Measurements from ENCODE around the gene KBTBD2. TPM values are rescaled to one million over a fixed set of nuclear protein-coding genes. Genes with fewer than 3 reads are reported as not detected.
"Not testable (repeated sequence)": the region's sequence is repeated elsewhere in the genome, so short reads cannot be mapped to it uniquely, and the experiment has no call there.

Gene KBTBD2
- polyA plus RNA-seq, 3 donors from 2014 or later: 31.3 to 79.2 (median 51.1) TPM

DNA sequence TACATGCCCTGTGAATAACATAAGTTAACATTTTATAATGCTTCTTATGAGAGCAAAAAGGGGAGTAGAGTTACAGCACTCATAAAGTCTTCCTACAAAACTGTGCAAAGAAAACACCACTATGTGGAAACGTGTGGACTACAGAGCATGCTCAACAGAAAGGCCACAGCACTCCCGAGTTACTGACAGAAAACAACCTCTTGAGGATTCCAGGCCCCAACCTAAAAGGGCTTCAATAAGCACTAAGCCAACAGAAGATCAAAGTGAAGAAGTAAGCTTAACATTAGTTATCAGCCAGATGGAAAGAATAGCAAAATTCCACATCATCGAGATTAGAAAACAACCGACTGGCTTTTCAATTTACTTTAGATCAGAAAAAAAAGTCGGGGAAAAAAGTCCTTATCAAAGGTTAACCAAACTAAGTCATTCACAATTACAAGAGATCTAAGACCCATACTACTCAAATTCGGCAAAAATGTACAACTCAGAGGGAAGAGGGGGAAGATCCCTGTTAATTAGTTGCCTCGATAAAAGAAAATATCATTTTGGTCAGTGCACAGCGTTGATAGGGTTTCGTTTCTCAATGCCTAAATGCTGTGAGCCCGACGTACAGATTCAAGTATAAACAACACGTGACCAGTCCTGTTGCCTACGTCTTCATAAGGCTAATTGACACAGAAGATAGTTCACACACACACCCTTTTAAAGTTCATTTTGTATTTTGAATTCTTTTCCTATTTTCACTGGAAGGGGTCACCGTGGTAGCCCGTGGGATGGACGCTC lies 1.4 kb downstream of the KBTBD2 start:
- Mint-ChIP-seq H3K4me1 (peaks cover 73 to 78% of the 10 kb centered on the region in 2 donors), H3K4me3 (peak overlapping the region; percentile 99 to 100 (median 99)), H3K27me3 (ENCODE audit: low read depth in 3 of 3) (peaks cover 19 to 36% (median 23%) of the 10 kb centered on the region in 3 donors), H3K9me3 (no peaks in the 10 kb centered on the region), H3K27ac (peak overlapping the region; percentile 100), H3K36me3 (peaks cover 0 to 4% (median 3%) of the 10 kb centered on the region in 3 donors)
- DNase-seq: peak; percentile 71 to 80 (median 77)

DNA sequence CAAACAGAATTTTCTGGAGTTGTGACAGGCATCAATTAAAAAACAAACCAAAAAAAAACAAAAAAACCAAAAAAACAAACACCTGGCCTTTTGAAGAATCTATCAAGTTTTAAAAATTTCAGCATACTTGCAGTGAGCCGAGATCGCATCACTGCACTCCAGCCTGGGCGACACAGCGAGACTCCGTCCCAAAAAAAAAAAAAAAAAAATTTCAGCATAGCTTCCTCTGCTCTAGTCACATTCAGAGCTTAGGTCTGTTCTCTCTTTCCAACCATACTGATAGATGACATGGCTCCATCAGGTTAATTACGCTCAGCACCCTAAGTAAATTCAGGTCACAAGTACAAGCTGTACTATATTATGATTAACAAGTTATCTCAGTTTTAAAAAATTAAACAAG lies 3.1 kb downstream of the KBTBD2 start:
- Mint-ChIP-seq H3K27me3 (ENCODE audit: low read depth in 3 of 3) (peaks cover 19 to 35% (median 22%) of the 10 kb centered on the region in 3 donors), H3K9me3 (no peaks in the 10 kb centered on the region), H3K27ac (peak overlapping the region; percentile 100), H3K36me3 (peaks cover 0 to 4% (median 3%) of the 10 kb centered on the region in 3 donors), H3K4me3 (peak overlapping the region; percentile 99 to 100 (median 99)), H3K4me1 (peaks cover 81 to 82% of the 10 kb centered on the region in 2 donors)
- DNase-seq: no peak

DNA sequence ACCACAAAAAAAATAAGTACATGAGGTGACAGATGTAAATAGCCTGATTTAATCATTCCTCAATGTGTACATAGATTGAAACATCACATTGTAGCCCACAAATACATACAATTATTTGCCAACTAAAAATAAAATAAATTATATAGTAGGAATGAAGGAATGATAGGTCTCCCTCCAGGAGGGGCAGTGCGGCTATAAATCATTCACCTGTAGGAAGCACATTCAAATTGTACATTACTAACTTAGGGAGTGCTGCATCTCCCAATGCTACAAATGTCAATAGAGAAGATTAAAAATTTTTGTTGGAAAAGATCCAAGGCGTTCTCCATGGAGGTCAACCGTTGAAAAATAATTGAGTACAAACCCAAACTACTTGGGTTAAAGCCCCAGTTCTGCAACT lies 4.2 kb downstream of the KBTBD2 start:
- Mint-ChIP-seq H3K27me3 (ENCODE audit: low read depth in 3 of 3) (peaks cover 19 to 31% (median 22%) of the 10 kb centered on the region in 3 donors), H3K4me1 (peaks cover 80 to 81% of the 10 kb centered on the region in 2 donors), H3K4me3 (peak overlapping the region in 3 of 5 donors; percentile 48 to 99 (median 52)), H3K36me3 (peaks cover 0 to 4% (median 3%) of the 10 kb centered on the region in 3 donors), H3K9me3 (no peaks in the 10 kb centered on the region), H3K27ac (peak overlapping the region; percentile 51 to 100 (median 100))
- no peak for DNase-seq

DNA sequence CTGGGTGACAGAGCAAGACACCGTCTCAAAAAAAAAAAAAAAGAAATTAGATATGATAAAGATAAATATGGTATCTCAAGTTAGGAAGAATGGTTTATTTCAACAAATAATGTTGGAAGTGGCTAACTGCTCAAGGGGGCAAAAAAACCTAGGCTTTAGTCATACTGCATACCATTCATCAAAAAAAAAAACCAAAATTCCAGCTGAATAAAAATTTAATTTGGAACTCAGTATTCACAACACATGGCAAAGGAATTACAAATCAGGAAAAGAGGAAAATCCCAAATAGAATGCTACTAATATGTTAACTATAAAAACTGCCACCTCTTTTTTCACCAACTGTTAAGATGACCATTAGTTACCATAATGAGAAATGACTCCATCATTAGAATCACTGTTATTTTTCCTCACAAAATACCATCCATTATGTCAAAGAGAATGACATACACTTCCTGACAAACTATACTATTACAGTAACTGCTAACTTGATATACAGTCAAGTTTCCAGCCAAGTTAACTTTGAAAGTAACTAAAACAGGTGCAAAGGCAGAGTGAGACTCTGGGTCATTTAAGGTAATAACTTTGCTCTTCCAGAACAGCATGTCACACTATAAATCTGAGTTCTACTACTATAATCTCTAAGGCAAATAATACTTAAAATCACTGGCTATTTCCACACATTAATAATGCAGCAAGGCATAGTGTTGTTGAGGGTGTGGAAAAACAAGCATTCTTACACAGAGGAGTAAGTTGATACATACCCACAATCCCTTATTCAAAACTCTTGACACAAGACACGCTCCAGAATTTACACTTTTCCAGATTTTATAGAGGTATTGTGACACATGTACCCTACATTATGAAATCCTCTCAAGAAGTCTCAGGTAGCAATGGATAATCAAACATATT lies 10.2 kb downstream of the KBTBD2 start:
- Mint-ChIP-seq H3K27me3 (ENCODE audit: low read depth in 3 of 3) (peaks cover 0 to 8% (median 0%) of the 10 kb centered on the region in 3 donors), H3K4me1 (peaks cover 86 to 93% of the 10 kb centered on the region in 2 donors), H3K36me3 (peaks cover 0 to under 1% (median 0%) of the 10 kb centered on the region in 3 donors), H3K27ac (peak overlapping the region in 5 of 6 donors; percentile 3 to 74 (median 60)), H3K4me3 (peak overlapping the region in 3 of 5 donors; percentile 4 to 67 (median 39)), H3K9me3 (no peaks in the 10 kb centered on the region)
- no peak for DNase-seq

DNA sequence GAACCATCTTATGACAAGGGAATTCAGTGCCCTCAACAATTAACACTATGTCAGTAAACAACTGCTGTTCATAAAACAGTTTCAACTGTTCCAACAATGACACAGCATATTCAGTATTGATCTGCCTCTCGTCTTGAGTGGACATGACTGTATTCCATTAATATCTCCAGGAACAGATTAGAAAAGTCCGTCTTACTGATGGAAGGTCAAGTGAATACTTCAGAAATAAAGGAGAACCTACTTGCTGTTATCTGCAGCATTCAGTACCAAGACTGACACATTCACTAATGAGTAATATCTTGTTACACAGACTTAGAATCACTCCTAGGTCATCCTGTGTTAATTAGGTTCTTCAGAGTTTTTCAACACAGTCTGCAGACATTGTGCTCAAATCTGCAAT lies 12.1 kb downstream of the KBTBD2 start:
- H3K4me3 Mint-ChIP-seq: peak overlapping the region; percentile 2 to 66 (median 18)

DNA sequence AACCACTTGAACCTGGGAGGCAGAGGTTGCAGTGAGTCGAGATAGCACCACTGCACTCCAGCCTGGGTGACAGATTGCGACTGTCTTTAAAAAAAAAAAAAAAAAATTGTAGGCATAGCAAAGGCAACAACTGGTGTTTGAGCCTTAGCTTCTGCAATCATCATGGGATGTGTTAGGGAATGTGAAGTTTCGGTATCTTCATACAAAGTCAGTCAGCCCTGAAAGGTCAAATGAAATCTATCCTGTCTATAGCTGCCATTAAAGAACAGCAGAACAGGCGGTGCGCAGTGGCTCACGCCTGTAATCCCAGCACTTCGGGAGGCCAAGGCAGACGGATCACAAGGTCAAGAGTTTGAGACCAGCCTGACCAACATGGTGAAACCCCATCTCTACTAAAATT lies 13.5 kb downstream of the KBTBD2 start:
- H3K27me3 Mint-ChIP-seq (ENCODE audit: low read depth in 3 of 3); H3K36me3 Mint-ChIP-seq; H3K9me3 Mint-ChIP-seq; DNase-seq: not testable (repeated sequence)
- H3K27ac Mint-ChIP-seq: peak overlapping the region in 1 of 6 donors; percentile 51
- H3K4me3 Mint-ChIP-seq: peak overlapping the region in 2 of 5 donors; percentile 18 to 40
- H3K4me1 Mint-ChIP-seq: peaks cover 70 to 84% of the 10 kb centered on the region in 2 donors

More for the DNA sequence above, 12.1 kb downstream of the KBTBD2 start:
- H3K36me3 Mint-ChIP-seq: peaks cover 0 to 4% (median 3%) of the 10 kb centered on the region in 3 donors
- peaks cover 82 to 95% of the 10 kb centered on the region in 2 donors for H3K4me1 Mint-ChIP-seq
- no peak for DNase-seq
- H3K9me3 Mint-ChIP-seq: no peaks in the 10 kb centered on the region
- peak overlapping the region; percentile 6 to 81 (median 40) for H3K27ac Mint-ChIP-seq
- peaks cover 0 to 9% (median 0%) of the 10 kb centered on the region in 3 donors for H3K27me3 Mint-ChIP-seq (ENCODE audit: low read depth in 3 of 3)

DNA sequence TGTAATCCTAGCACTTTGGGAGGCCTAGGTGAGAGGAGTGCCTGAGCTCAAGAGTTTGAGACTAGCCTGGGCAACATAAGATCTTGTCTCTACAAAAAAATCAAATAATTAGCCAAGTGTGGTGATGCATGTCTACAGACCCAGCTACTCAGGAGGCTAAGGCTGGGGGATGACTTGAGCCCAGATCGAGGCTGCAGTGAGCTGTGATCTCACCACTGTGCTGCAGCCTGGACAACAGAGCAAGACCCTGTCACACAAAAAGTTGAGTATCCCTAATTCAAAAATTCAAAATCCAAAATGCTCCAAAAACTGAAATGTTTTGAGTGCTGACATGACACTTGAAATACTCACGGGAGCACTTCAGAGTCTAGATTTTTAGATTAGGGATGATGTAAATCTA lies 19.1 kb downstream of the KBTBD2 start:
- Mint-ChIP-seq H3K27me3 (ENCODE audit: low read depth in 3 of 3) (peaks cover 0 to 11% (median 4%) of the 10 kb centered on the region in 3 donors), H3K36me3 (peaks cover 11 to 35% (median 15%) of the 10 kb centered on the region in 3 donors), H3K4me3 (no peak overlapping the region), H3K4me1 (peaks cover 40 to 81% of the 10 kb centered on the region in 2 donors), H3K9me3 (no peaks in the 10 kb centered on the region), H3K27ac (peak overlapping the region in 1 of 6 donors; percentile 12)
- no peak for DNase-seq

DNA sequence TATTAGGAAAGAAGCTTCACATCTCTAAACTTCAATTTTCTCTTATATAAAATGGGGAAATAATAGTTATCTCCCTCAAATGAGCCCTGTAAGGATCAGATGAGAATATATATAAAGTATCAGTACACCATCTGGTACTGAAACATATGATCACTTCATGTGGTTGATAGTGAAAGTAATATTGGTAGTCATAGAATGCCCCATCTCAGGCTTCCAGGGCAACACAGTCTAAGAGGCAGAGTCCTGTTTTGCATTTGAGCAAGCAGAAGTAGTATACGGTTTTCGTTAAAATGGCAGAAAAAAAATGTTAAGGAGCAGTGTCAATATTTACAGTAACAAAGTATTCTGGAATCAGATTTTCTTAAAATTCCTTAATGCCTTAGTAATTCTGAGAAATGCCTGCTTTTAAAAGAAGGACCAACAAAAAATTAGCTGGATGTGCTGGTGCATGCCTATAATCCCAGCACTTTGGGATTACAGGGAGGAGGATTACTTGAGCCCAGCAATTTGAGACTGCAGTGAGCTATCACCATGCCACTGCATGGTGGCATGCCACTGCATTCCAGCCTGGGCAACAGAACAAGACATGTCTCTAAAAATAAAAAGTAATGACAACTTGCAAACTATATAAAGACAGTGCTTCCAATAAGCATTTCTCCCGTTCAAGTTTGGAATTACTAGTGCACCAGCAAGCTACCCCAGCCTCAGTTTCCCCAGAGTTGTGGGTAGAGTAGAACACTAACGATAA lies 19.8 kb downstream of the KBTBD2 start:
- H3K4me1 Mint-ChIP-seq: peaks cover 35 to 79% of the 10 kb centered on the region in 2 donors
- no peaks in the 10 kb centered on the region for H3K9me3 Mint-ChIP-seq
- peak overlapping the region in 4 of 6 donors; percentile 7 to 70 (median 32) for H3K27ac Mint-ChIP-seq
- peaks cover 0 to 11% (median 4%) of the 10 kb centered on the region in 3 donors for H3K27me3 Mint-ChIP-seq (ENCODE audit: low read depth in 3 of 3)
- no peak overlapping the region for H3K4me3 Mint-ChIP-seq
- DNase-seq: no peak
- peaks cover 11 to 37% (median 15%) of the 10 kb centered on the region in 3 donors for H3K36me3 Mint-ChIP-seq

DNA sequence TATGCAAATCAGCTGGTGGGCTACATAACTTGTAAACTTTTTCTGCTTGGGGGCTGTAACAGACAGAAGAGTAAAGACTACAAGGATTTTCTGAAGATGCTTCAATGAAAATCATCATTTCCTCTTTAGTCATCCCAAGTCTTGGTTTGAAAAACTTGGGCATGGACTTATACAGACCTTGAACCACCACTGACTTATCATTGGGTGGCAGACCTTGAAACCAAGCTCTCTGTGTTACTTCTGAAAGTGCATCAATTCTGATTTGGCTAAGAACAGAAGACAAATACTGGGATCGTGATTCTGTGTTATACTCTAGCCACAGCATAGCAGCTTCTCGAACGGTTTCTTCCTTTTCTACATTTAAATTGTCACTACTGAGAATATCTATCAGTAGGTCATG lies 21.3 kb downstream of the KBTBD2 start:
- peaks cover 35 to 79% of the 10 kb centered on the region in 2 donors for H3K4me1 Mint-ChIP-seq
- H3K36me3 Mint-ChIP-seq: peaks cover 16 to 49% (median 20%) of the 10 kb centered on the region in 3 donors
- no peak overlapping the region for H3K4me3 Mint-ChIP-seq
- H3K27ac Mint-ChIP-seq: peak overlapping the region in 2 of 6 donors; percentile 12
- H3K9me3 Mint-ChIP-seq: no peaks in the 10 kb centered on the region
- DNase-seq: no peak
- H3K27me3 Mint-ChIP-seq (ENCODE audit: low read depth in 3 of 3): peaks cover 0 to 13% (median 4%) of the 10 kb centered on the region in 3 donors

DNA sequence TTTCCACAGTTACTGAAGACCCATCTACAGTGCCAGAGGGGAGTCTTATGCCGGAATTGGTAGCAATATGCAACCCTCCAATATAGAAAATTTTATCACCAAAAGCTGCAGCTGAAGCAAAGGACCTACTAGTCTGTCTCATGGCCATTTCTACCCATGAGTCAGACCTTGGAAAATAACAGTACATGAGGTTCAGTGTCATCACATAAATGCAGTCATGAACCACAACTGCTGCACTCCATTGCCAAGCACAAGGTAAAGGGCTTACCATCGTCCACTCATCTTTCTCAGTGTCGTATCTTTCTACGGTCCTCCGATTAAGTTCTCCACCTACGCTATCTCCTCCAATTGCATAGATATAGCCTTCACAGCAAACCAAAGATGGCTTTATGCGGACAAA lies 21.8 kb downstream of the KBTBD2 start:
- Mint-ChIP-seq H3K4me1 (peaks cover 33 to 76% of the 10 kb centered on the region in 2 donors), H3K27me3 (ENCODE audit: low read depth in 3 of 3) (peaks cover under 1 to 13% (median 4%) of the 10 kb centered on the region in 3 donors), H3K36me3 (peaks cover 16 to 47% (median 20%) of the 10 kb centered on the region in 3 donors), H3K4me3 (no peak overlapping the region), H3K27ac (peak overlapping the region in 1 of 6 donors; percentile 12), H3K9me3 (no peaks in the 10 kb centered on the region)
- no peak for DNase-seq

DNA sequence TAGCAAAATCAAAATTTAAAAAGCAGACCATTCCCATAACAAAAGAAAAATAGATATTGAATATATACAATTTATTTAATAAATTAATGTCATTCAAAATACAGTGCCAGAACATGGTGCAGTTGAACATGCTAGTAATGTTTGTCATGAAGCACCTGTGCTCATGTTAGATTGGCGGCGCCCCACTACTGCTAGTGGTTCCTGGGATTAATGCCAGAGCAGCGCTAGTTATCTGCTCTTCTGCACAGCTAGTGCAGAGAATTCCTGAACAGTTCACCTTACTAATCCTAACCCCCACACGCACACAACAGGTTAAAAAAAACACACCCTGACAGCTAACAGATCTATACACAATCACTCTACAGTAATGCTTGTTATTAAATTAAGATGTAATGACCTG lies 23.4 kb downstream of the KBTBD2 start:
- H3K4me3 Mint-ChIP-seq: no peak overlapping the region
- H3K4me1 Mint-ChIP-seq: peaks cover 39 to 91% of the 10 kb centered on the region in 2 donors
- peaks cover 3 to 14% (median 4%) of the 10 kb centered on the region in 3 donors for H3K27me3 Mint-ChIP-seq (ENCODE audit: low read depth in 3 of 3)
- no peak for DNase-seq
- H3K27ac Mint-ChIP-seq: no peak overlapping the region
- H3K36me3 Mint-ChIP-seq: peaks cover 16 to 58% (median 32%) of the 10 kb centered on the region in 3 donors
- H3K9me3 Mint-ChIP-seq: no peaks in the 10 kb centered on the region

DNA sequence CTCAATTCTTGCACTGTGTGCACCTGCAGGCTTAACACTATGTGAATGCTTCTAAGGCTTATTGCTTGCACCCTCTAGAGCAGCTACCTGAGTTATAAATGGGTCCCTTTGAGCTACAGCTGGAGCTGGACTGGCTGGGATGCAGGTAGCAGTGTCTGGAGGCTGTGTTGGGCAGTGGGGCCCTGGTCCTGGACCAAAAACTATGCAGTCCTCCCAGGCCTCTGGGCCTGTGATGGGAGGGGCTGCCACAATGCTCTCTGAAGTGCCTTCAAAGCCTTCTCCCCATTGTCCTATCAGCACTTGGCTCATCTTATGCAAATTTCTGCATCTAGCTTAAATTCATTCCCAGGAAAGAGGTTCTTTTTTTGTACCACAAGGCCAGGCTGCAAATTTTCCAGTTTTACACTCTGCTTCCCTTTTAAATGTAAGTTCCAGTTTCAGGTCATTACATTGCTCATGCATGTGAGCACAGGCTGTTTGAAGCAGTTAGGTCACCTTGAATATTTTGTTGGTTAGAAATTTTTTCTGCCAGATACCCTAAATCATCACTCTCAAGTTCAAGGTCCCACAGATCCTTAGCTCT lies 26.0 kb downstream of the KBTBD2 start:
- Mint-ChIP-seq H3K36me3 (peaks cover 14 to 53% (median 25%) of the 10 kb centered on the region in 3 donors), H3K4me3 (peak overlapping the region in 1 of 5 donors; percentile 4), H3K27ac (peak overlapping the region in 4 of 6 donors; percentile 33 to 81 (median 49))

More for the DNA sequence above, 26.0 kb downstream of the KBTBD2 start:
- H3K27me3 Mint-ChIP-seq (ENCODE audit: low read depth in 3 of 3): peaks cover 3 to 13% (median 4%) of the 10 kb centered on the region in 3 donors
- no peak for DNase-seq
- no peaks in the 10 kb centered on the region for H3K9me3 Mint-ChIP-seq
- H3K4me1 Mint-ChIP-seq: peaks cover 36 to 77% of the 10 kb centered on the region in 2 donors

All from immature natural killer cell (primary cell).